Measurements from ENCODE around the gene TNMD. TPM values are rescaled to one million over a fixed set of nuclear protein-coding genes. Genes with fewer than 3 reads are reported as not detected.

Gene TNMD
- total RNA-seq, 1 experiment from 2014 or later = not detected

DNA sequence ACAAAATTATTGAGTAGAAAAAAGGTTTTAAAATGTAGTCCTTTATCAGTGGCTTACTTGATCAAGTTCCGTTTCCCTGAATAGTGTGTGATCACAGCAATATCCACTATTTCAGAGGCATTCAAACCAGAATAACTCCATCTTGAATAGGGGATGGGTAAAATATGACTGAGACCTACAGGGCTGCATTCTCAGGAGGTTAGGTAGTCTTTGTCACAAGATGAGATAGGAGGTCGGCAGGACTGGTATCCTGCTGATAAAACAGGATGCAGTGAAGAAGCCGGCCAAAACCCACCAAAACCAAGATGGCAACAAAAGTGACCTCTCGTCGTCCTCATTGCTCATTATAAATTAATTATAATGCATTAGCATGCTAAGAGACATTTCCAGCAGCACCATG is 27.2 kb downstream of the TNMD start:
- BruUV-seq (replicated peaks) = no TSS peak
- in situ Hi-C loops (cut with HindIII; ENCODE audit: low pct_unique_long_range_greater_than_20kb, low sequenced_read_pairs) (no loop called here), intact Hi-C loops (cut with micrococcal nuclease; ENCODE audit: unreplicated experiment) (no loop called here)
- H3K4me3 ChIP-seq (ENCODE audit: low read depth in 2 of 2, low read length in 2 of 2) = no peak overlapping the region
- H3K36me3 ChIP-seq (ENCODE audit: control insufficient read depth, insufficient read depth, low read length) = no peaks in the 10 kb centered on the region
- H3K9me3 ChIP-seq (ENCODE audit: control insufficient read depth, insufficient read depth, low read depth, low read length) = no peaks in the 10 kb centered on the region
- H3K27ac ChIP-seq (ENCODE audit: low read length) = no peak overlapping the region
- H3K27me3 ChIP-seq (ENCODE audit: control insufficient read depth, insufficient read depth, low read length) = peaks cover 2% of the 10 kb centered on the region
- ChIA-PET POLR2A (no interaction called here), CTCF (no interaction called here)
- H3K4me1 ChIP-seq (ENCODE audit: control insufficient read depth, insufficient read depth, low read length) = no peaks in the 10 kb centered on the region
- TF ChIP-seq POLR2AphosphoS5 (IDR thresholded peaks at IDR 0.05; ENCODE audit: low read depth, low read length) = no peak
- TF ChIP-seq, protein P1, sequence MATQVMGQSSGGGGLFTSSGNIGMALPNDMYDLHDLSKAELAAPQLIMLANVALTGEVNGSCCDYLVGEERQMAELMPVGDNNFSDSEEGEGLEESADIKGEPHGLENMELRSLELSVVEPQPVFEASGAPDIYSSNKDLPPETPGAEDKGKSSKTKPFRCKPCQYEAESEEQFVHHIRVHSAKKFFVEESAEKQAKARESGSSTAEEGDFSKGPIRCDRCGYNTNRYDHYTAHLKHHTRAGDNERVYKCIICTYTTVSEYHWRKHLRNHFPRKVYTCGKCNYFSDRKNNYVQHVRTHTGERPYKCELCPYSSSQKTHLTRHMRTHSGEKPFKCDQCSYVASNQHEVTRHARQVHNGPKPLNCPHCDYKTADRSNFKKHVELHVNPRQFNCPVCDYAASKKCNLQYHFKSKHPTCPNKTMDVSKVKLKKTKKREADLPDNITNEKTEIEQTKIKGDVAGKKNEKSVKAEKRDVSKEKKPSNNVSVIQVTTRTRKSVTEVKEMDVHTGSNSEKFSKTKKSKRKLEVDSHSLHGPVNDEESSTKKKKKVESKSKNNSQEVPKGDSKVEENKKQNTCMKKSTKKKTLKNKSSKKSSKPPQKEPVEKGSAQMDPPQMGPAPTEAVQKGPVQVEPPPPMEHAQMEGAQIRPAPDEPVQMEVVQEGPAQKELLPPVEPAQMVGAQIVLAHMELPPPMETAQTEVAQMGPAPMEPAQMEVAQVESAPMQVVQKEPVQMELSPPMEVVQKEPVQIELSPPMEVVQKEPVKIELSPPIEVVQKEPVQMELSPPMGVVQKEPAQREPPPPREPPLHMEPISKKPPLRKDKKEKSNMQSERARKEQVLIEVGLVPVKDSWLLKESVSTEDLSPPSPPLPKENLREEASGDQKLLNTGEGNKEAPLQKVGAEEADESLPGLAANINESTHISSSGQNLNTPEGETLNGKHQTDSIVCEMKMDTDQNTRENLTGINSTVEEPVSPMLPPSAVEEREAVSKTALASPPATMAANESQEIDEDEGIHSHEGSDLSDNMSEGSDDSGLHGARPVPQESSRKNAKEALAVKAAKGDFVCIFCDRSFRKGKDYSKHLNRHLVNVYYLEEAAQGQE (IDR thresholded peaks at IDR 0.05; ENCODE audit: insufficient read depth in 1 of 2, low read depth in 2 of 2, low read length in 1 of 2) = no peak
- no peak for TF ChIP-seq TCF7L2 (IDR thresholded peaks at IDR 0.05; ENCODE audit: low read depth, low read length)
- ATAC-seq (no peak), DNase-seq (ENCODE audit: low read depth, low spot score) (no peak)

DNA sequence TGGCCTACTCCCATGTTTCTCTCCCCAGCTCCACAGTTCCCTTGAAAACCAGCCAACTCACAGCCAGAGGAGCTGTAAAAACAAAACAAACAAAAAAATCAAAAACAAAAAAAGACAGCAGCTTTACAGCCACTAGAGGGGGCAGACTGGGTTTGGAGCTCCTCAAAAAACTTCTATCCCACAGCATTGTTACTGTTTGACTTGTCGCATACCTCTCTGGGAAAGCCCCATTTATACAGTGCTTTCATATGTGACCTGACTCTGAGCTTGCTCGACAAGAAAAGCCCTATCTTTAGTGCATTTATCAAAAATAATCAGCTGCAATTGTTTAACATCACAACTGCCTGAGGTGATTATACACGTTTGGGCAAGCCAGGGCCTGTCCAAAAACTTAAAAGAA is 30.3 kb downstream of the TNMD start:
- H3K9me3 ChIP-seq (ENCODE audit: control insufficient read depth, insufficient read depth, low read depth, low read length) = no peaks in the 10 kb centered on the region
- H3K36me3 ChIP-seq (ENCODE audit: control insufficient read depth, insufficient read depth, low read length) = no peaks in the 10 kb centered on the region
- intact Hi-C loops (cut with micrococcal nuclease; ENCODE audit: unreplicated experiment) = loop anchor here (5.0 kb wide), 1 partner anchor 103 kb away; no protein-coding TSS in a partner anchor
- ATAC-seq (no peak), DNase-seq (ENCODE audit: low read depth, low spot score) (no peak)
- H3K27me3 ChIP-seq (ENCODE audit: control insufficient read depth, insufficient read depth, low read length) = peaks cover 2% of the 10 kb centered on the region
- in situ Hi-C loops (cut with HindIII; ENCODE audit: low pct_unique_long_range_greater_than_20kb, low sequenced_read_pairs) = no loop called here
- CTCF ChIA-PET = interaction anchor here (0.9 to 1.0 kb wide), 2 partner anchors 22 to 154 kb away, joined by 3 to 8 read pairs; partner anchors contain the start of gene TSPAN6
- H3K27ac ChIP-seq (ENCODE audit: low read length) = no peak overlapping the region
- no TSS peak for BruUV-seq (replicated peaks)
- POLR2A ChIA-PET = no interaction called here
- no peak overlapping the region for H3K4me3 ChIP-seq (ENCODE audit: low read depth in 2 of 2, low read length in 2 of 2)
- H3K4me1 ChIP-seq (ENCODE audit: control insufficient read depth, insufficient read depth, low read length) = no peaks in the 10 kb centered on the region
- TF ChIP-seq, protein P2, sequence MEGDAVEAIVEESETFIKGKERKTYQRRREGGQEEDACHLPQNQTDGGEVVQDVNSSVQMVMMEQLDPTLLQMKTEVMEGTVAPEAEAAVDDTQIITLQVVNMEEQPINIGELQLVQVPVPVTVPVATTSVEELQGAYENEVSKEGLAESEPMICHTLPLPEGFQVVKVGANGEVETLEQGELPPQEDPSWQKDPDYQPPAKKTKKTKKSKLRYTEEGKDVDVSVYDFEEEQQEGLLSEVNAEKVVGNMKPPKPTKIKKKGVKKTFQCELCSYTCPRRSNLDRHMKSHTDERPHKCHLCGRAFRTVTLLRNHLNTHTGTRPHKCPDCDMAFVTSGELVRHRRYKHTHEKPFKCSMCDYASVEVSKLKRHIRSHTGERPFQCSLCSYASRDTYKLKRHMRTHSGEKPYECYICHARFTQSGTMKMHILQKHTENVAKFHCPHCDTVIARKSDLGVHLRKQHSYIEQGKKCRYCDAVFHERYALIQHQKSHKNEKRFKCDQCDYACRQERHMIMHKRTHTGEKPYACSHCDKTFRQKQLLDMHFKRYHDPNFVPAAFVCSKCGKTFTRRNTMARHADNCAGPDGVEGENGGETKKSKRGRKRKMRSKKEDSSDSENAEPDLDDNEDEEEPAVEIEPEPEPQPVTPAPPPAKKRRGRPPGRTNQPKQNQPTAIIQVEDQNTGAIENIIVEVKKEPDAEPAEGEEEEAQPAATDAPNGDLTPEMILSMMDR (IDR thresholded peaks at IDR 0.05) = peak; percentile 67
- no peak for TF ChIP-seq TCF7L2 (IDR thresholded peaks at IDR 0.05; ENCODE audit: low read depth, low read length)

DNA sequence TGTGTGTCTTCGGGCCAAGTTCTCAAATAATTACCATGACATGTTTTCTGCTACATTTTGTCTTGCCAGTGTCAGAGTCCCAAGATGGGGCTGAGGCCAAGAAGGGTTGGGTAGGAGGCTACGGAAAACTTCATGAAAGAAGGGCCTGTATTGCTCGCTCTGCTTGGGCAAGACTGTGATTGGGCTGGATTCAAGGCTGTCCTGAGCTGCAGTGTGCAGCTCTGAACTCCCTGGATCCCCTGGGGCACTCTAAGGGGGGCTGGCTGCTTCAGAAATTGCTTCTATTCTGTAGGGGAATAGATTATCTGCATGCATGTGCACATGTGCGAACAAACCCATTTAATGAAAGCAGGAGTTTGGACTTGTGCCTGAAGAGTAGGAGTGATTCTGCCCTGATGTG is 38.3 kb downstream of the TNMD start:
- DNase-seq (ENCODE audit: low read depth, low spot score) = no peak
- H3K4me1 ChIP-seq (ENCODE audit: control insufficient read depth, insufficient read depth, low read length) = no peaks in the 10 kb centered on the region
- TF ChIP-seq, protein P2 (IDR thresholded peaks at IDR 0.05) = no peak
- no peak for TF ChIP-seq POLR2AphosphoS5 (IDR thresholded peaks at IDR 0.05; ENCODE audit: low read depth, low read length)
- H3K4me3 ChIP-seq (ENCODE audit: low read depth in 2 of 2, low read length in 2 of 2) = no peak overlapping the region
- POLR2A ChIA-PET = no interaction called here
- H3K27me3 ChIP-seq (ENCODE audit: control insufficient read depth, insufficient read depth, low read length) = no peaks in the 10 kb centered on the region
- no peaks in the 10 kb centered on the region for H3K36me3 ChIP-seq (ENCODE audit: control insufficient read depth, insufficient read depth, low read length)
- no peak overlapping the region for H3K27ac ChIP-seq (ENCODE audit: low read length)
- in situ Hi-C loops (cut with HindIII; ENCODE audit: low pct_unique_long_range_greater_than_20kb, low sequenced_read_pairs) (no loop called here), intact Hi-C loops (cut with micrococcal nuclease; ENCODE audit: unreplicated experiment) (no loop called here)
- BruUV-seq (replicated peaks) = no TSS peak
- H3K9me3 ChIP-seq (ENCODE audit: control insufficient read depth, insufficient read depth, low read depth, low read length) = no peaks in the 10 kb centered on the region
- no peak for ATAC-seq
- CTCF ChIA-PET = no interaction called here
